ENCODE measurements around the gene LIF.

The LIF gene

GRCh38 chr22:30284666-30285065 lies 38.1 kb upstream of the LIF start:
- DNase-seq (ENCODE audit: low read depth in 3 of 3), result no peak

- DNase-seq (ENCODE audit: low read depth in 3 of 3), result no peak
Observed at GRCh38 chr22:30284172-30284571, 37.6 kb upstream of the LIF start.

- DNase-seq (ENCODE audit: low read depth in 3 of 3), result no peak
Observed at GRCh38 chr22:30283342-30283741, 36.8 kb upstream of the LIF start.

GRCh38 chr22:30282616-30283046 lies 36.1 kb upstream of the LIF start:
- DNase-seq (ENCODE audit: low read depth in 3 of 3), result no peak

GRCh38 chr22:30280505-30280904 lies 33.9 kb upstream of the LIF start:
- no peak for DNase-seq (ENCODE audit: low read depth in 3 of 3)

- no peak for DNase-seq (ENCODE audit: low read depth in 3 of 3)
Observed at GRCh38 chr22:30279932-30280331, 33.4 kb upstream of the LIF start.

GRCh38 chr22:30279046-30279788 lies 32.7 kb upstream of the LIF start:
- no peak for DNase-seq (ENCODE audit: low read depth in 3 of 3)

- no peak for DNase-seq (ENCODE audit: low read depth in 3 of 3)
Observed at GRCh38 chr22:30277547-30278344, 31.2 kb upstream of the LIF start.

- no peak for DNase-seq (ENCODE audit: low read depth in 3 of 3)
Observed at GRCh38 chr22:30276039-30276438, 29.5 kb upstream of the LIF start.

GRCh38 chr22:30275625-30276024 lies 29.1 kb upstream of the LIF start:
- no peak for DNase-seq (ENCODE audit: low read depth in 3 of 3)

- no peak for DNase-seq (ENCODE audit: low read depth in 3 of 3)
Observed at GRCh38 chr22:30274437-30274812, 27.9 kb upstream of the LIF start.

GRCh38 chr22:30273711-30274436 lies 27.3 kb upstream of the LIF start:
- no peak for DNase-seq (ENCODE audit: low read depth in 3 of 3)

GRCh38 chr22:30272781-30273601 lies 26.4 kb upstream of the LIF start:
- no peak for DNase-seq (ENCODE audit: low read depth in 3 of 3)

- no peak for DNase-seq (ENCODE audit: low read depth in 3 of 3)
Observed at GRCh38 chr22:30270832-30271231, 24.3 kb upstream of the LIF start.

GRCh38 chr22:30268331-30268730 lies 21.8 kb upstream of the LIF start:
- DNase-seq (ENCODE audit: low read depth in 3 of 3), result no peak

- DNase-seq (ENCODE audit: low read depth in 3 of 3), result peak in 1 of 3 donors; percentile 44
Observed at GRCh38 chr22:30267382-30268302, 21.1 kb upstream of the LIF start.

- peak; percentile 48 to 67 (median 52) for DNase-seq (ENCODE audit: low read depth in 3 of 3)
Observed at GRCh38 chr22:30266445-30267381, 20.2 kb upstream of the LIF start, which contains the start of gene OSM. TSS of gene OSM (minus strand) at chr22:30266851. CDS start at chr22:30266799, 52 bp downstream.

- peak; percentile 64 to 84 (median 79) for DNase-seq (ENCODE audit: low read depth in 3 of 3)
Observed at GRCh38 chr22:30265823-30266444, 19.4 kb upstream of the LIF start.

Data from stimulated activated CD4-positive, alpha-beta T cell treated with anti-CD3 and anti-CD28 coated beads, TNF-alpha, amount 100 ng/mL, for 48 hours (primary cell).